ENCODE results near the gene SH3BP4.

The SH3BP4 gene

DNA sequence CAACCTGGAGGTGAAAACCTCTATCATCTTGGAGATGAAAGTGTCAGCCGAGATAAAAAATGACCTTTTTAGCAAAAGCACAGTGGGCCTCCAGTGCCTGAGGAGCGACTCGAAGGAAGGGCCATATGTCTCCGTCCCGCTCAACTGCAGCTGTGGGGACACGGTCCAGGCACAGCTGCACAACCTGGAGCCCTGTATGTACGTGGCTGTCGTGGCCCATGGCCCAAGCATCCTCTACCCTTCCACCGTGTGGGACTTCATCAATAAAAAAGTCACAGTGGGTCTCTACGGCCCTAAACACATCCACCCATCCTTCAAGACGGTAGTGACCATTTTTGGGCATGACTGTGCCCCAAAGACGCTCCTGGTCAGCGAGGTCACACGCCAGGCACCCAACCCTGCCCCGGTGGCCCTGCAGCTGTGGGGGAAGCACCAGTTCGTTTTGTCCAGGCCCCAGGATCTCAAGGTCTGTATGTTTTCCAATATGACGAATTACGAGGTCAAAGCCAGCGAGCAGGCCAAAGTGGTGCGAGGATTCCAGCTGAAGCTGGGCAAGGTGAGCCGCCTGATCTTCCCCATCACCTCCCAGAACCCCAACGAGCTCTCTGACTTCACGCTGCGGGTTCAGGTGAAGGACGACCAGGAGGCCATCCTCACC lies 90.2 kb downstream of the SH3BP4 start:
- WGBS = 97% methylated on average over 25 of the region's 25 CpGs
- Histone ChIP-seq H2AFZ (ENCODE audit: low read depth, low read length) (no peak overlapping the region), H3K23ac (ENCODE audit: low read length in 2 of 2) (no peak overlapping the region), H3K4ac (ENCODE audit: low read depth in 1 of 2, low read length in 2 of 2) (no peak overlapping the region), H3K36me3 (ENCODE audit: control insufficient read depth in 1 of 2, insufficient read depth in 2 of 2, low read depth in 1 of 2, low read length in 2 of 2) (peaks cover 76 to 91% of the 10 kb centered on the region in 2 experiments), H3K4me2 (ENCODE audit: low read length, poor library complexity, severe bottlenecking) (no peak overlapping the region), H2BK120ac (ENCODE audit: low read depth, low read length) (no peak overlapping the region), H3K27me3 (ENCODE audit: control insufficient read depth in 1 of 2, insufficient read depth in 1 of 2, low read length in 2 of 2) (no peaks in the 10 kb centered on the region), H3K18ac (ENCODE audit: low read depth in 1 of 2, low read length in 2 of 2) (no peak overlapping the region), H3K9me3 (ENCODE audit: control insufficient read depth, low read length) (no peaks in the 10 kb centered on the region), H3K4me1 (ENCODE audit: control insufficient read depth, insufficient read depth, low read depth, low read length) (peaks cover 12% of the 10 kb centered on the region), H3K27ac (ENCODE audit: low read length, poor library complexity, severe bottlenecking) (no peak overlapping the region), H3K79me1 (replicated peaks; ENCODE audit: low read length, poor library complexity, severe bottlenecking) (peaks cover 3% of the 10 kb centered on the region), H3K9ac (ENCODE audit: low read length) (no peak overlapping the region), H3K14ac (ENCODE audit: low read length in 2 of 2) (no peak overlapping the region), H2AK5ac (ENCODE audit: low read length, severe bottlenecking) (no peak overlapping the region), H2BK5ac (ENCODE audit: low read depth, low read length, poor library complexity, severe bottlenecking) (no peak overlapping the region), H4K8ac (ENCODE audit: low read length) (no peak overlapping the region), H2BK15ac (ENCODE audit: low read depth, poor library complexity, severe bottlenecking) (no peak overlapping the region), H2BK12ac (ENCODE audit: low read length in 2 of 2) (no peak overlapping the region), H4K91ac (ENCODE audit: low read length) (no peak overlapping the region), H3K4me3 (ENCODE audit: insufficient read depth in 1 of 2, low read depth in 1 of 2, low read length in 2 of 2) (no peak overlapping the region)
- DNase-seq = no peak

DNA sequence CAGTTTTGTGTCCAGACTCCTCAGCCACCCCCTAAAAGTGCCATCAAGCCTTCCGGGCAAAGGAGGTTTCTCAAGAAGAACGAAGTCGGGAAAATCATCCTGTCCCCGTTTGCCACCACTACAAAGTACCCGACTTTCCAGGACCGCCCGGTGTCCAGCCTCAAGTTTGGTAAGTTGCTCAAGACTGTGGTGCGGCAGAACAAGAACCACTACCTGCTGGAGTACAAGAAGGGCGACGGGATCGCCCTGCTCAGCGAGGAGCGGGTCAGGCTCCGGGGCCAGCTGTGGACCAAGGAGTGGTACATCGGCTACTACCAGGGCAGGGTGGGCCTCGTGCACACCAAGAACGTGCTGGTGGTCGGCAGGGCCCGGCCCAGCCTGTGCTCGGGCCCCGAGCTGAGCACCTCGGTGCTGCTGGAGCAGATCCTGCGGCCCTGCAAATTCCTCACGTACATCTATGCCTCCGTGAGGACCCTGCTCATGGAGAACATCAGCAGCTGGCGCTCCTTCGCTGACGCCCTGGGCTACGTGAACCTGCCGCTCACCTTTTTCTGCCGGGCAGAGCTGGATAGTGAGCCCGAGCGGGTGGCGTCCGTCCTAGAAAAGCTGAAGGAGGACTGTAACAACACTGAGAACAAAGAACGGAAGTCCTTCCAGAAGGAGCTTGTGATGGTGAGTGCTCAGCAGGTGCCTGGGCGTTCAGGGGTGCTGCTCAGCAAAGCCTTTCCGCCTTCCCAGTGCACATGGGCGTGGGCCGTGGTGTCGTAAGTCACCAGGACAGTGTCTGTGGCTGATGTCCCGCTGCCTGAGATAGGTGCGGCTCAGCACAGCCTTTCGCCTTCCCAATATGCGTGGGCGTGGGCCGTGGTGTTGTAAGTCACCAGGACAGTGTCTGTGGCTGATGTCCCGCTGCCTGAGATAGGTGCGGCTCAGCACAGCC lies 91.0 kb downstream of the SH3BP4 start:
- H2AFZ ChIP-seq (ENCODE audit: low read depth, low read length) = no peak overlapping the region
- no peak overlapping the region for H3K27ac ChIP-seq (ENCODE audit: low read length, poor library complexity, severe bottlenecking)
- no peak overlapping the region for H3K4me2 ChIP-seq (ENCODE audit: low read length, poor library complexity, severe bottlenecking)
- peaks cover 80 to 90% of the 10 kb centered on the region in 2 experiments for H3K36me3 ChIP-seq (ENCODE audit: control insufficient read depth in 1 of 2, insufficient read depth in 2 of 2, low read depth in 1 of 2, low read length in 2 of 2)
- H3K23ac ChIP-seq (ENCODE audit: low read length in 2 of 2) = no peak overlapping the region
- H4K91ac ChIP-seq (ENCODE audit: low read length) = no peak overlapping the region
- H3K4me3 ChIP-seq (ENCODE audit: insufficient read depth in 1 of 2, low read depth in 1 of 2, low read length in 2 of 2) = no peak overlapping the region
- H3K4ac ChIP-seq (ENCODE audit: low read depth in 1 of 2, low read length in 2 of 2) = no peak overlapping the region
- H2BK15ac ChIP-seq (ENCODE audit: low read depth, poor library complexity, severe bottlenecking) = no peak overlapping the region
- H2BK5ac ChIP-seq (ENCODE audit: low read depth, low read length, poor library complexity, severe bottlenecking) = no peak overlapping the region
- no peak overlapping the region for H3K14ac ChIP-seq (ENCODE audit: low read length in 2 of 2)
- 98% methylated on average over 39 of the region's 49 CpGs for WGBS
- H3K27me3 ChIP-seq (ENCODE audit: control insufficient read depth in 1 of 2, insufficient read depth in 1 of 2, low read length in 2 of 2) = no peaks in the 10 kb centered on the region
- H3K79me1 ChIP-seq (replicated peaks; ENCODE audit: low read length, poor library complexity, severe bottlenecking) = peaks cover 3% of the 10 kb centered on the region
- no peaks in the 10 kb centered on the region for H3K9me3 ChIP-seq (ENCODE audit: control insufficient read depth, low read length)
- no peak overlapping the region for H3K9ac ChIP-seq (ENCODE audit: low read length)
- H4K8ac ChIP-seq (ENCODE audit: low read length) = no peak overlapping the region
- H3K4me1 ChIP-seq (ENCODE audit: control insufficient read depth, insufficient read depth, low read depth, low read length) = peaks cover 15% of the 10 kb centered on the region
- H2BK120ac ChIP-seq (ENCODE audit: low read depth, low read length) = no peak overlapping the region
- H2AK5ac ChIP-seq (ENCODE audit: low read length, severe bottlenecking) = no peak overlapping the region
- H2BK12ac ChIP-seq (ENCODE audit: low read length in 2 of 2) = no peak overlapping the region
- DNase-seq = no peak
- no peak overlapping the region for H3K18ac ChIP-seq (ENCODE audit: low read depth in 1 of 2, low read length in 2 of 2)

DNA sequence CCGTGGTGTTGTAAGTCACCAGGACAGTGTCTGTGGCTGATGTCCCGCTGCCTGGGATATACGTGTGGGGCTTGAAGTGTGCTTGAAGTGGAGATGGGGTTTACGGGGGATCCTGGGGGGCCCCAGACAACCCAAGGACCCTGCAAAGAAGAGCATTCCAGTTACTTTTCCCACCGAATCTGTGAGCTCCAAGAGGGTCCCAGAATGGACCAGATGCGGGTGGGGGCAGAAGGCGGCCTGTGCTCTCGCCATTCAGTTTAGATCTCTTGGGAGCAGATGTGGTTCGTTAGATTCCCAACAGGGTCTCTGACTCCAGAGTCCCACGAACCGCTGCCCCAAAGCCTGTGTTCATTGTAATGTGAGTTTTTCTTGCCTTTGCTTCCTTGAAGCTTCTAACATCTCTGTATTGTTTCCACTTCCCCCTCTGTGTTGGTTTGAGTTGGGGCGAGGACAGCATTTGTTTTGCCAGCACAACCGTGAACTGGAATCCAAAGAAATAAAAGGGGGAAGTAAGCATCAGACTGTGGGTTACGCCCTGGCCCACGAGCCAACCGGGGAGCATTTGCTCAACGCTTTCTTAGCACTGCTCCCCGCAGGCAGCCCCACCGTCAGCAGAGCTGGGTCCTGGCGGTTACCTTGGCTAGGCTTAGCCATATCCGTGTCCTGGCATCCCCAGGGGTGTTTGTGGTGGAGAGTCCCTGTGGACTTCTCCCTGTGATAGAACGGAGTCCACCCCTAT lies 92.1 kb downstream of the SH3BP4 start:
- Histone ChIP-seq H3K4ac (ENCODE audit: low read depth in 1 of 2, low read length in 2 of 2) (no peak overlapping the region), H2BK12ac (ENCODE audit: low read length in 2 of 2) (no peak overlapping the region), H2BK5ac (ENCODE audit: low read depth, low read length, poor library complexity, severe bottlenecking) (no peak overlapping the region), H2BK15ac (ENCODE audit: low read depth, poor library complexity, severe bottlenecking) (no peak overlapping the region), H3K4me2 (ENCODE audit: low read length, poor library complexity, severe bottlenecking) (no peak overlapping the region), H3K4me1 (ENCODE audit: control insufficient read depth, insufficient read depth, low read depth, low read length) (peaks cover 16% of the 10 kb centered on the region), H3K79me1 (replicated peaks; ENCODE audit: low read length, poor library complexity, severe bottlenecking) (peaks cover 2% of the 10 kb centered on the region), H3K23ac (ENCODE audit: low read length in 2 of 2) (no peak overlapping the region), H2AFZ (ENCODE audit: low read depth, low read length) (no peak overlapping the region), H4K8ac (ENCODE audit: low read length) (no peak overlapping the region), H2AK5ac (ENCODE audit: low read length, severe bottlenecking) (no peak overlapping the region), H2BK120ac (ENCODE audit: low read depth, low read length) (no peak overlapping the region), H4K91ac (ENCODE audit: low read length) (no peak overlapping the region), H3K27me3 (ENCODE audit: control insufficient read depth in 1 of 2, insufficient read depth in 1 of 2, low read length in 2 of 2) (no peaks in the 10 kb centered on the region), H3K27ac (ENCODE audit: low read length, poor library complexity, severe bottlenecking) (no peak overlapping the region), H3K4me3 (ENCODE audit: insufficient read depth in 1 of 2, low read depth in 1 of 2, low read length in 2 of 2) (no peak overlapping the region), H3K36me3 (ENCODE audit: control insufficient read depth in 1 of 2, insufficient read depth in 2 of 2, low read depth in 1 of 2, low read length in 2 of 2) (peaks cover 80 to 91% of the 10 kb centered on the region in 2 experiments), H3K9me3 (ENCODE audit: control insufficient read depth, low read length) (no peaks in the 10 kb centered on the region), H3K9ac (ENCODE audit: low read length) (no peak overlapping the region), H3K18ac (ENCODE audit: low read depth in 1 of 2, low read length in 2 of 2) (no peak overlapping the region), H3K14ac (ENCODE audit: low read length in 2 of 2) (no peak overlapping the region)
- DNase-seq = no peak
- 94% methylated on average over 22 of the region's 22 CpGs for WGBS

Data from mesenchymal stem cell (in vitro differentiated cells and primary cell).